Spleen (tissue), 11 donors: ENCODE results near the gene PSIP1. TPM values are rescaled to one million over a fixed set of nuclear protein-coding genes. Genes with fewer than 3 reads are reported as not detected.

Experiments used
- DNase-seq: peaks from one replicate; pipeline ENCODE4 v3.0.0-alpha.2; 2020
- H3K27ac ChIP-seq, 8 donors: fragments of 200-600 bp; sonication (generic) in 7 of 8; 1 replicate in 4 of 8; 2 replicates in 4 of 8; pipeline versions ENCODE4 v1.5.0 to v1.8.0; 2016 to 2021; ENCODE audit warnings: inconsistent platforms in 4 of 8, mild to moderate bottlenecking in 4 of 8, moderate library complexity in 1 of 8
- H3K27me3 ChIP-seq, 7 donors: fragments of 200-600 bp; sonication (generic) in 6 of 7; replicated peaks in 1 of 7; 1 replicate in 4 of 7; 2 replicates in 3 of 7; pipeline versions ENCODE4 v1.5.0 to v1.8.0; 2016 to 2021; ENCODE audit warnings: inconsistent platforms in 3 of 7, mild to moderate bottlenecking in 1 of 7
- H3K36me3 ChIP-seq, 6 donors: fragments of 200-600 bp; sonication (generic) in 5 of 6; 1 replicate in 4 of 6; 2 replicates in 2 of 6; pipeline versions ENCODE4 v1.5.0 to v1.8.0; 2016 to 2021; ENCODE audit warnings: inconsistent platforms in 2 of 6
- H3K4me1 ChIP-seq, 6 donors: fragments of 200-600 bp; sonication (generic) in 5 of 6; 1 replicate in 3 of 6; 2 replicates in 3 of 6; pipeline versions ENCODE4 v1.5.0 to v1.8.0; 2016 to 2021; ENCODE audit warnings: inconsistent platforms in 3 of 6
- H3K4me3 ChIP-seq, 8 donors: fragments of 200-600 bp; sonication (generic) in 7 of 8; 1 replicate in 4 of 8; 2 replicates in 4 of 8; pipeline versions ENCODE4 v1.5.0 to v1.8.0; 2016 to 2021; ENCODE audit warnings: inconsistent platforms in 4 of 8, mild to moderate bottlenecking in 4 of 8, moderate library complexity in 2 of 8
- H3K9me3 ChIP-seq, 8 donors: fragments of 200-600 bp; sonication (generic) in 7 of 8; 1 replicate in 4 of 8; 2 replicates in 4 of 8; pipeline versions ENCODE4 v1.5.0 to v1.8.0; 2016 to 2021; ENCODE audit warnings: inconsistent platforms in 4 of 8
- POLR2A ChIP-seq, 3 donors: fragments of 450-650 bp; IDR thresholded peaks; one replicate each; pipeline ENCODE4 v1.5.1; 2017; ENCODE audit warnings: antibody characterized with exemption in 3 of 3, mild to moderate bottlenecking in 1 of 3
- POLR2AphosphoS5 ChIP-seq, 3 donors: sonication (generic); formaldehyde crosslinking; IDR thresholded peaks; one replicate each; pipeline ENCODE4 v1.5.1; 2017; ENCODE audit warnings: antibody characterized with exemption in 3 of 3
- WGBS, 5 donors: extraction: QIAGEN DNeasy Blood & Tissue Kit in 3 of 5; methylation state at CpG; one replicate each; pipeline versions ENCODE4 v1.1.5 to v1.1.7; 2013 to 2018; 5-methylcytosine and 5-hydroxymethylcytosine counted together
- intact Hi-C: fragments of 100-400 bp; cut with DNase I; formaldehyde crosslinking; loops from one replicate; pipeline ENCODE4 v1.15.0; 2023; ENCODE audit warnings: low total_unique reads
- polyA plus RNA-seq, 3 donors: library from polyadenylated mRNA; stranded (reverse); fragments of 200-250 nt; gene quantifications; one replicate each; pipeline ENCODE4 v1.2.1, GENCODE V29; 2013
- total RNA-seq, 7 donors: library from RNA; depleted of rRNA in 3 of 7; stranded (reverse); fragments of >200 nt in 3 of 7; fragmentation: NEBNext Ultra II Directional in 4 of 7; extraction: Animal tissue kit (Norgen Biotek cat#: 25700) in 4 of 7; gene quantifications; one replicate each; pipeline versions ENCODE4 v1.1.0 to v1.2.1, GENCODE V29; 2016 to 2021
- TF ChIP-seq, protein P1 (sequence below), 11 experiments: fragments of 200-600 bp in 7 of 11; fragments of 450-650 bp in 4 of 11; sonication (generic) in 4 of 11; IDR thresholded peaks in 8 of 11; conservative IDR thresholded peaks in 3 of 11; 1 replicate in 7 of 11; 2 replicates in 4 of 11; pipeline versions ENCODE4 v1.4.0 to v1.8.0; 2016 to 2021; ENCODE audit warnings: antibody characterized with exemption in 11 of 11, inconsistent platforms in 4 of 11, mild to moderate bottlenecking in 1 of 11
- donor health status: healthy with polysubstance abuse.
- donor health status: DM: no; HTN: no; CAD: no; lungs with moderate emphysema.
- donor health status: DM: no; HTN: no; CAD: no.
- donor health status: Bipolar disorder and iron deficiency.
- donor health status: healthy.
- donor health status: DM: no; HTN: no; CAD: no.
- donor health status: DM: yes; HTN: yes; CAD: no.

Gene PSIP1
- total and polyA plus RNA-seq, 10 donors, result 38.1 to 121 (median 57.4) TPM

GRCh38 chr9:15524845-15525455 is 14.2 kb upstream of the PSIP1 start:
- no peak overlapping the region for H3K27ac ChIP-seq
- H3K4me1 ChIP-seq, result peaks cover 0 to 3% (median 0%) of the 10 kb centered on the region in 6 donors
- TF ChIP-seq POLR2AphosphoS5 (IDR thresholded peaks at IDR 0.05) (no peak), POLR2A (IDR thresholded peaks at IDR 0.05) (no peak)
- TF ChIP-seq, protein P1, sequence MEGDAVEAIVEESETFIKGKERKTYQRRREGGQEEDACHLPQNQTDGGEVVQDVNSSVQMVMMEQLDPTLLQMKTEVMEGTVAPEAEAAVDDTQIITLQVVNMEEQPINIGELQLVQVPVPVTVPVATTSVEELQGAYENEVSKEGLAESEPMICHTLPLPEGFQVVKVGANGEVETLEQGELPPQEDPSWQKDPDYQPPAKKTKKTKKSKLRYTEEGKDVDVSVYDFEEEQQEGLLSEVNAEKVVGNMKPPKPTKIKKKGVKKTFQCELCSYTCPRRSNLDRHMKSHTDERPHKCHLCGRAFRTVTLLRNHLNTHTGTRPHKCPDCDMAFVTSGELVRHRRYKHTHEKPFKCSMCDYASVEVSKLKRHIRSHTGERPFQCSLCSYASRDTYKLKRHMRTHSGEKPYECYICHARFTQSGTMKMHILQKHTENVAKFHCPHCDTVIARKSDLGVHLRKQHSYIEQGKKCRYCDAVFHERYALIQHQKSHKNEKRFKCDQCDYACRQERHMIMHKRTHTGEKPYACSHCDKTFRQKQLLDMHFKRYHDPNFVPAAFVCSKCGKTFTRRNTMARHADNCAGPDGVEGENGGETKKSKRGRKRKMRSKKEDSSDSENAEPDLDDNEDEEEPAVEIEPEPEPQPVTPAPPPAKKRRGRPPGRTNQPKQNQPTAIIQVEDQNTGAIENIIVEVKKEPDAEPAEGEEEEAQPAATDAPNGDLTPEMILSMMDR (IDR thresholded peaks at IDR 0.05 in 8 of 11, conservative IDR thresholded peaks at IDR 0.05 in 3 of 11), result no peak
- no peaks in the 10 kb centered on the region for H3K9me3 ChIP-seq
- no peaks in the 10 kb centered on the region for H3K27me3 ChIP-seq
- no peaks in the 10 kb centered on the region for H3K36me3 ChIP-seq
- intact Hi-C loops, result no loop called here
- DNase-seq, result no peak
- 66 to 74% (median 71%) methylated on average over 8 of the region's 8 CpGs for WGBS, 5 donors
- H3K4me3 ChIP-seq, result no peak overlapping the region

- no peaks in the 10 kb centered on the region for H3K9me3 ChIP-seq
- no peak overlapping the region for H3K27ac ChIP-seq
- no peaks in the 10 kb centered on the region for H3K27me3 ChIP-seq
- intact Hi-C loops, result no loop called here
- no peak overlapping the region for H3K4me3 ChIP-seq
- no peak for DNase-seq
- TF ChIP-seq POLR2A (IDR thresholded peaks at IDR 0.05) (no peak), POLR2AphosphoS5 (IDR thresholded peaks at IDR 0.05) (no peak)
- TF ChIP-seq, protein P1 (IDR thresholded peaks at IDR 0.05 in 8 of 11, conservative IDR thresholded peaks at IDR 0.05 in 3 of 11), result no peak
- 73 to 85% (median 77%) methylated on average over 3 of the region's 3 CpGs for WGBS, 5 donors
- peaks cover 0 to 3% (median 0%) of the 10 kb centered on the region in 6 donors for H3K4me1 ChIP-seq
- H3K36me3 ChIP-seq, result no peaks in the 10 kb centered on the region
Observed at GRCh38 chr9:15522130-15522755, 11.5 kb upstream of the PSIP1 start.

GRCh38 chr9:15521254-15521653 is 10.5 kb upstream of the PSIP1 start:
- no peak overlapping the region for H3K4me3 ChIP-seq
- no peaks in the 10 kb centered on the region for H3K36me3 ChIP-seq
- peaks cover 0 to 3% (median 0%) of the 10 kb centered on the region in 6 donors for H3K4me1 ChIP-seq
- WGBS, 5 donors, result 87 to 95% (median 92%) methylated on average over 8 of the region's 8 CpGs
- no peak overlapping the region for H3K27ac ChIP-seq
- intact Hi-C loops, result no loop called here
- DNase-seq, result no peak
- H3K9me3 ChIP-seq, result no peaks in the 10 kb centered on the region
- no peaks in the 10 kb centered on the region for H3K27me3 ChIP-seq
- TF ChIP-seq POLR2A (IDR thresholded peaks at IDR 0.05), result no peak
- TF ChIP-seq POLR2AphosphoS5 (IDR thresholded peaks at IDR 0.05), result no peak
- TF ChIP-seq, protein P1 (IDR thresholded peaks at IDR 0.05 in 8 of 11, conservative IDR thresholded peaks at IDR 0.05 in 3 of 11), result no peak

DNA sequence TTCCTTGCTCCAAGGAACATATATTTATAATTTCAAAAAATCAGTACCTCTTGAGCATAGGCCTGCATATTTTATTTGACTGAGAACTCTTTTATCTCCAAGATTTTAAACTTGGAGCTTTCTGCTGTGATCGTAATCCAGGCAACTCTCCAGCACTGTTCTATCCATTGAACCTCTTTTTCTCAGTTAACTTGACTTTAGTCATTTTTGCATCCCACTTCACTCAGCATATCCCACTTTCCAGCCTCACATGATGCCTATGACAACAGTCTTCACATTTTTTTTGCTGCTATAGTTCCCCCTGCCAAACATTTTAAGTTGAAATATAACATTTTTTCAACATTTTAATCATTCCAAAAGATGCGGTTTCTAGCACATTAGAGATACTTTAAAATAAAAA is 9.1 kb upstream of the PSIP1 start:
- no peak for TF ChIP-seq POLR2A (IDR thresholded peaks at IDR 0.05)
- TF ChIP-seq, protein P1 (IDR thresholded peaks at IDR 0.05 in 8 of 11, conservative IDR thresholded peaks at IDR 0.05 in 3 of 11), result no peak
- TF ChIP-seq POLR2AphosphoS5 (IDR thresholded peaks at IDR 0.05), result no peak
- DNase-seq, result no peak

More for the DNA sequence above, 9.1 kb upstream of the PSIP1 start:
- WGBS, 5 donors, result 89 to 97% (median 91%) methylated on average over 2 of the region's 2 CpGs
- intact Hi-C loops, result no loop called here
- no peak overlapping the region for H3K27ac ChIP-seq
- H3K27me3 ChIP-seq, result no peaks in the 10 kb centered on the region
- H3K4me3 ChIP-seq, result no peak overlapping the region
- H3K36me3 ChIP-seq, result no peaks in the 10 kb centered on the region
- H3K4me1 ChIP-seq, result no peaks in the 10 kb centered on the region
- H3K9me3 ChIP-seq, result no peaks in the 10 kb centered on the region
